HG03103 (cell line): Measurements from ENCODE around the gene MYL3.
"Not testable (repeated sequence)": the region's sequence is repeated elsewhere in the genome, so short reads cannot be mapped to it uniquely, and the experiment has no call there.

Source experiments
- ATAC-seq: cut with Tn5 transposase; IDR thresholded peaks from one replicate; pipeline ENCODE4 v1.9.1; 2021; ENCODE audit warnings: low read depth; ENCODE audit not compliant: unreplicated experiment

Gene MYL3

DNA sequence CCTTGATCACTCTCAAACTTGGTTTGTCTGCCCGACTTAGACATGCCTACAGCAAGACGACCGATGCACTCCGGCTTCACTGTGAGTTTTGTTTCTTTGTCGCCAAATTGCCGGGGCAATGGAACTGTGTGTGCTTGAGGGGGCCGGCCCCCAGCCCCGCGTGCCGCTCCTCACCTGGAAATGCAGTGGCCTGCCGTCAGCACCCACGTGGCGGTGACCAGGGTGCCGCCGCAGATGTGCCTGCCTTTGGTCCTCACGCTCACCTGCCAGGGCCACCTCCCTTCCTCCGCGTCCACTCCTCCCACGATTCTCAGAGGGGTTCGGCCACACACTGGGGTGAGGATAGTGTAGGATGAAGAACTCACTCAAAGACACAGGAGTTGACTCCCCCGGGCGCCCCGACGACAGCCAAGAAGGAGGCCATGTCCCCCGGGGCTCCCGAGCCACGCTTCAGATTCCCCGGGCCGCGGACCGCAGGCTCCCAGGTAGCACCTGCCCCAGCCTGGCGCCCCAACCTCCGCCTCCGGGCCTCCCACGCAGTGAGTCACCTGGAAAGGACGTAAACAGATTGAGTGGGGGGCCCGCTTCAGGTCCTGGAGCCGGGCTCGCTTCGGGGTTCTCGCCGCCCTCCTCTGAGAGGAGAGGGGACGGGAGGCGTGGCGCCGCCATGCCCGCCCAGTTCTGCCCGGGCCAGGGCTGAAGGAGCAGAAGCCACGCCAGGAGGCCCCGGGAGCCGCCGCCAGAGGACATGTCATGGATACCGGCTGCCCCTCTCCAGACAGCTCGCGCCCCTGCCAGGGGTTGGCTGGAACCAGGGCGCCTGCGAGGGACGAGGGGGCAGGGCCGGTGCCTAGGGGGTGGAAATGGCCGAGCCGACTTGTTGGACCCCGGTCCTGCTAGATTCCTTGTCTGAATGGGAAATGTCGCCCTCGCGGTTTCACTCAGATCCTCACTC lies 29.6 kb downstream of the MYL3 start:
- ATAC-seq, result no peak

DNA sequence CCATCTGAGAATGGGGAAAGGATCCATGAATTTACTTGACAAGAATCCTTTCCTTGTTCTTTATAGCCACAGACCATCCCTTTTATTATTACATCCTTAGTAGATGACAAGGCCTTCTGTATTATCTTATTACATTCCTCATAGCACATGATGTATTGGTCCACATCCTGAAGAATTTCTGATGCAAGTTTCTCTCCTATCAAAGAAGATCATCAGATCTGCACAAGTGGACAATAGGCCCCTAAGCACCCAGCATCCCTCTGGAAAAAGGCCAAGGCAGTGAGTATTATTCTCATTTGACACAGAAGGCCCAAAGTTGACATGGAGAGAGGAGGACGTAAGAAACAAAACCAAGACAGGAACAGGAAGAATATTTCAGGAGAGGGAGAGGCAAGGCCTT lies 31.4 kb downstream of the MYL3 start:
- ATAC-seq, result no peak

DNA sequence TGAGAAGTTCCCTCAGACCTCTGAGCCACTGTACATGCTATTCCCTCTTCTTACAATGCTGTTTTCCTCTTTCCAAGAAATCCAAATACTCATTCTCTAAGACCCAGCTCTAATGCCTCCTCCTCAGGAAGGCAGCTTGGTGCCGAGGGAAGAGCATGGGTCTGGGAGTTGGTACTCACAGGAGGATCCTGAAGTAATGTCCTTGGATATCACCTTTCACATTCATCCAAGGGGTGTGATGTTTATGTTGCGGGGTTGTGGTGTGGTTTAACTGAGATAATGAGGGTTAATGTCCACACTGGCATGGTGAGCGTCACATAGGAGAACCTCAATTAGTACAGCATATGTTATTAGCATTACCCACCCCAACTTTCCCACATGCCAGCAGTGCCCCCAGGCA lies 31.9 kb downstream of the MYL3 start:
- ATAC-seq, result no peak

DNA sequence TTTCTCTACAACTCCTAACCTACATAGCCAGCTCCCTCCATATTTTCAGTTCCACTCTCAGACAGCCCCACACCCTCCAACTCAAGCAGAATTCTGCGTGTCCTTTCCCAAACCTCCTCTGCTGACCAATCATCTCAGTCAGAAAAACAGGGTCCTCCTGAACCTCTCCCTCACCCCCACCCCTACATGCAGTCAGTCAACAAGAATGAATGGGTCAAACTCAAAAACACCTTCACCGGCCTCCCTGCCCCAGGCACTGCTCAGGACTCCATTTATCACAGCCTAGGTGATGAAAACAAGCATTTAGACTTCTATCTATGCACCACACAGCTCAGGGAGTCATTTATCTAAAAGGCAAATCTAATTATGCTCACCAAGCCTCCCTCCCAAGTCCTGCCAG lies 32.4 kb downstream of the MYL3 start:
- no peak for ATAC-seq

DNA sequence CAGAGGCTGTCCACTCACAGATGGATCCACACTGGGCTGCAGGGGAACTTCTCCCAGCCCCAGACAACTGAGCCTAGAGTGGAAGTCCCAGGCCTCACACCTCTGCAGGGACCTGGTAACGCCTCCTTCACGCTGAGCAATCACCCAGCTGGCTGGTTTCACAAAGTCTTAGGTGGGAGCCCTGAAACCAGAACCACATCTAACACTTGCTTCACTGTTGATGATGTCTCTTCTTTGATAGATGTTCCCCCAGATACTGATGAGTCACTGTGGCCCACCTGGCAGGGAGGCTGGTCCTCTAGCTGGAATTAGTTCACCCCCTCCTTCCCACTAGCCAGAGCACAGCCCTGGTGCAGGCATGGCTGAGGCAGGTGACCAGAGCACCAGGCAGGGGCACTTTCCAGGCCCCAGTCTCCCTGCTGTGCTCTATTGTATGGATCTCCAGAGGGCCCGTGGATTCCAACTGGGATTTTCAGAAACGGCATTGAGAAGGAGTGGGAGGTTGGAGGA lies 33.5 kb downstream of the MYL3 start:
- ATAC-seq, result peak; percentile 54

DNA sequence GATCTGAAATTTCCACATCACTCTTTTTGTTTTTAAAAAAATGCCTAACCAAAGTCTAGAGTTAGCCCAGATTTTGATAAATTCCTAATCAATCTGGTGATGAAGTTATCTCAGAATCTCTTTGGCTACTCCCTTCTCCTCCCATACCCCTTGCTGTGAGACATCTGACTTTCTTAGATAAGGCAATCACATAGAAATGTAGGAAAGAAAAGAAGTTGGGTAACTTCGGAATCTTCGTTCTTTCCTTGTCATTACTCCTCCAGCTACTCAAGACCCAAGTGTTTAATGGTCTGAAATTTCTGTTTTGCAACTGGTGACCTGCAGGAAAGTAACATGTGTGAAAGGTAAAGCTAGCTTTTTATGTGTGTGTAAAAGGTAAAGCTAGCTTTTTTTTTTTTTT lies 37.8 kb downstream of the MYL3 start:
- ATAC-seq, result no peak

DNA sequence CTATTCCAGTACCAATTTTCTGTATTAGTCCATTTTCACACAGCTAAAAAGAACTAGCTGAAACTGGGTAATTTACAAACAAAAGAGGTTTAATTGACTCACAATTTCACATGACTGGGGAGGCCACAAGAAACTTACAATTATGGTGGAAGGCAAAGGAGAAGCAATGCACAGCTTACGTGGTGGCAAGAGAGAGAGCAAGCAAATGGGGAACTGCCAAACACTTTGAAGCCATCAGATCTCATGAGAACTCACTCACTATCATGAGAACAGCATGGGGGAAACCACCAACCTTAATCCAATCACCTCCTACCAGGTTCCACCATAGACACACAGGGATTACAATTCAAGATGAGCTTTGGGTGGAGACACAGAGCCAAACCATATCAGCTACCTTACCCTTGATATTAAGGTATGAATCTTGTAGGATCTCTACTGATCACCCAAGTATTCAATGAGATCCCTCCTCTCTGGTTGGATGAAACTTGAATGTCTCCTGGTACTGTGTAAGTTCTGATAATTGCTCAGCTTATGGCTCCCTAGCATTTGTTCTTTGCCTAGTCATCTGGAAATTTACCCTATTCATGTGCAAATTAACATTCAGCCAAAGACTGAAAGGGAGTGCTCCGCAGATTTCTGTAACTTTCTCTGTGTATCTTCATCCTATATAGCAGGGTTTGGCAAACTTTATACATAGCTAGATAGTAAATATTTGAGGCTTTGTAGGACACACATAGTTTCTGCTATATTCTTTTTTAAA lies 38.9 kb downstream of the MYL3 start:
- no peak for ATAC-seq

DNA sequence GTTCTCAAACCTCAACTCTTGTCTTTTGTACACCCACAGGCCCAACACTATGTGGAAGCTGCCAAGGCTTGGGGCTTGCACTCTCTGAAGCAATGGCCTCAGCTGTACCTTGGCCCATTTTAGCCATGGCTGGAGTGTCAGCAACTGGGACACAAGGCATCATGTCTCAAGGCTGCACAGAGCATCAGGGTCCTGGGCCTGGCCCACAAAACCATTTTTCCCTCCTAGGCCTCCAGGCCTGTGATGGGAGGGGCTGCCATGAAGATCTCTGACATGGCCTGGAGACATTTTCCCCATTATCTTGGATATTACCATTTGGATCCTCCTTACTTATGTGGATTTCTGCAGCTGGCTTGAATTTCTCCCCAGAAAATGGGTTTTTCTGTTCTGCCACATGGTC lies 39.9 kb downstream of the MYL3 start:
- not testable (repeated sequence) for ATAC-seq

DNA sequence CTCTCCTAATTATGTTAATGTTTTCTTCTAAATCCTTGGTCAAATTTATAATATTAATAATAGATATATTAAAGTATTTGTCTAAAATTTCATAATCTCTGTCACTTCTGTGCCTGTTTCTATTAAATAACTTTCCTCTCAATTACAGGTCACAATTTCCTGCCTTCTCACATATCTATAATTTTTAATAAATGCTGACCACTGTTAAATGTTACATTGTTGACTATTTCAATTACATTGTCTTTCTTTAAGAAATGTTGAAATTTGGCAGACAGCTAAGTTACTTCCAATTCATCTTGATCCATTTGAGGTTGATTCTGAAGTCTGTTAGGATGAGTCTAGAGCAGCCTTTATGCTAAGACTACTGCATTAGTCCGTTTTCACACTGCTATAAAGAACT lies 41.7 kb downstream of the MYL3 start:
- ATAC-seq, result no peak

DNA sequence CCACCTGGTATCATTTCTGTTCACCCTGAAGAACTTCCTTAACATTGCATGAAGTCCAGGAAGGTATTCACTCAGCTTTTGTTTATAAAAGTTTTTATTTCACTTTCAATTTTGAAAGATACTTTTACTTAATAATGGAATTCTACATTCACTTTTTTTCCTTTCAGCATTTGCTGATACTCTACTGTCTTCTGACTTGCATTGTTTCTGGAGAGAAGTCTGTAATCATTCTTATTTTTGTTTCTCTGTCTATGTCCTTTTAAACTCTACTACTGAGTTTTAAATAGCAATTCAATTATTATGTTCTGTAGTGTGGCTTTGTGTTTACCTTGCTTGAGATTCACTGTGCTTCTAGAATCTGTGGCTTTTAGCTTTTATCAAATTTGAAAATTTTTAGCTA lies 42.4 kb downstream of the MYL3 start:
- no peak for ATAC-seq

DNA sequence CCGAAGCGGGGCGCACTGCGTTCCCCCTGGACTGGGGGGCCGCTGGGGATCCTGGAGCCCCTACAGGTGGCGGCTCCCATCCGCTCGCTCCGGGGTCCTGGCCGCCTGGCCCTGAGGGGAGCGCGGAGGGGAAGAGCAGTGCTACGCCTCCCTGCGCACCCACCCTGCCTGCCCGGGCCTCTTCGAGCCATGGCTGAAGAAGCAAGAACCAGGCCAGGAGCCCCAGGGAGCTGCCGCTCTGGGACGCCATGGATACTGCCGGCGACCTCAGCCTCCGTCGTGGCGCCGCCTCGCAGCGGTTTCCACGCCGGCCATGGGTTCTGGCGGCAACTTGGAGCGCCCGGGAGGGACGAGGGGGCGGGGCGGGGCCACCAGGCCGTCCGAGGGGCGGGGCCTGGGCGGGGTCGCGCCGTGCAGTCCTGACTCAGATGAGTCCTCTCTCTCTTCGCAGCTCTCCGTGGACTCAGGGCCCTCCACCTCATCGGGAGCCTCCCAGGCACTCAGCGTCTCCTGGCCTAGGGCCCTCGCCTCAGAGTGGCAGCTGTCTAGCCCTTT lies 50.9 kb downstream of the MYL3 start:
- no peak for ATAC-seq

DNA sequence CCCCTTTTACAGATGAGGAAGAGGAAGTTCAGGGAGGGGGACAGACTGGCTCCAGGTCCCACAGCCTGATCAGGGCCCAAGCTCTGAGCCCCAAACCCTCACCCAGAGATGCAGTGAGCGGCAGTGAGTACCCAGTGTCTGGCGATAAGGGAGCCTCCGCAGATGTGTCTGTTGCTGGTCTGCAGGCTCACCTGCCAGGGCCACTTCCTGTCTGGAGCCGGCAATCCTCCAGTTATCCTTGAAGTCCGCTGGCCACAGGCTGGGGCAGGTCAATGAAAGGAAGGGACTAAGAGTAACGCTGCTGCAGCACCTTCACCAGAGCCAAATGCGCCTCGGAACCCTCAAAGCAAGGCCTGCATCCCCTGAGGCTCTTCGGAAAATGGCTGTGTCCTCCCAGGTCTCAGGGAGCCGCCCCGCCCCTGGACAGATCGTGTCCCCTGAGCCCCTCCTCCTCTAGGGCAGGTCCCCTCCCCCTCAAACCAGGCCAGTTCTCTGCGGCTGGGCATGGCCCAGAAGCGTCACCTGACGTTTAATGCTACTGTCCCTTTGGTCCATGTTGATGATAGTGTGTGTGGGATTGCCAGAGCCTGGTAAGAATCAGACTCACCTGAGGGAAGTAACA lies 51.5 kb downstream of the MYL3 start:
- no peak for ATAC-seq

DNA sequence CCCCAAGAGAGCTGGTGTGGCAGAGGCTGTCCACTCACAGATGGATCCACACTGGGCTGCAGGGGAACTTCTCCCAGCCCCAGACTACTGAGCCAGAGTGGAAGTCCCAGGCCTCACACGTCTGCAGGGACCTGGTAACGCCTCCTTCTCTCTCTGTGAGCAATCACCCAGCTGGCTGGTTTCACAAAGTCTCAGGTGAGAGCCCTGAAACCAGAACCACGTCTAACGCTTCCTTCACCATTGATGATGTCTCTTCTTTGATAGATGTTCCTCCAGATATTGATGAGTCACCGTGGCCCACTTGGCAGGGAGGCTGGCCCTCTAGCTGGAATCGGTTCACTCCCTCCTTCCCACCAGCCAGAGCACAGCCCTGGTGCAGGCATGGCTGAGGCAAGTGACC lies 54.5 kb downstream of the MYL3 start:
- not testable (repeated sequence) for ATAC-seq
